ENCODE measurements around the gene NHSL1. TPM values are rescaled to one million over a fixed set of nuclear protein-coding genes. Genes with fewer than 3 reads are reported as not detected.

NHSL1 gene
- total RNA-seq, 2 experiments from 2014 or later: 0.06 to 0.08 TPM

DNA sequence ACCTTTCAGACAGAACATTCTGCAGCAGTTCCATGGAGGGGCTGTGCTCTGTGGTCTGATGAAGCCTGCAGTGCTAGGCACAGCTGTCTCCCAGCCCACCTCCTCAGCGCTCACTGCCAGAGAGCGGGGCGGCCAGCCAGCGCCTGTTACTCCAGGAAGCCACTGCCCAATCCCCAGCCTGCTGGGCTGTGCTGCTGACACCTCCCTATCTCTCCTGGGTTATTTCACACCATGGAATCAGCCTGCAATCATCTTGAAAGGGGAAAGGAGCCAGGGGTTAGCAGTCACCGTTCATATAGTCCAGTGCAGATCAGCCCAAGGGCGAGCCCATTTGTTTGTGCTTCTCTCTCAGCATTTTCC lies 46.3 kb upstream of the NHSL1 start:
- H3K36me3 Mint-ChIP-seq (ENCODE audit: low read depth): no peaks in the 10 kb centered on the region
- Histone ChIP-seq H3K4me1 (ENCODE audit: insufficient read depth, low read length) (no peaks in the 10 kb centered on the region), H3K4me3 (ENCODE audit: low read length) (no peak overlapping the region), H3K9me3 (ENCODE audit: control insufficient read depth in 1 of 2, insufficient read depth in 1 of 2, low read length in 2 of 2) (no peaks in the 10 kb centered on the region), H3K27ac (ENCODE audit: low read depth in 1 of 2, low read length in 2 of 2) (no peak overlapping the region), H3K27me3 (ENCODE audit: control insufficient read depth in 1 of 2, insufficient read depth in 2 of 2, low read length in 2 of 2) (peaks cover 0 to 4% of the 10 kb centered on the region in 2 experiments), H3K36me3 (ENCODE audit: insufficient read depth, low read length) (no peaks in the 10 kb centered on the region)
- no peak overlapping the region for H3K27ac Mint-ChIP-seq
- DNase-seq: no peak
- TF ChIP-seq, protein P1, sequence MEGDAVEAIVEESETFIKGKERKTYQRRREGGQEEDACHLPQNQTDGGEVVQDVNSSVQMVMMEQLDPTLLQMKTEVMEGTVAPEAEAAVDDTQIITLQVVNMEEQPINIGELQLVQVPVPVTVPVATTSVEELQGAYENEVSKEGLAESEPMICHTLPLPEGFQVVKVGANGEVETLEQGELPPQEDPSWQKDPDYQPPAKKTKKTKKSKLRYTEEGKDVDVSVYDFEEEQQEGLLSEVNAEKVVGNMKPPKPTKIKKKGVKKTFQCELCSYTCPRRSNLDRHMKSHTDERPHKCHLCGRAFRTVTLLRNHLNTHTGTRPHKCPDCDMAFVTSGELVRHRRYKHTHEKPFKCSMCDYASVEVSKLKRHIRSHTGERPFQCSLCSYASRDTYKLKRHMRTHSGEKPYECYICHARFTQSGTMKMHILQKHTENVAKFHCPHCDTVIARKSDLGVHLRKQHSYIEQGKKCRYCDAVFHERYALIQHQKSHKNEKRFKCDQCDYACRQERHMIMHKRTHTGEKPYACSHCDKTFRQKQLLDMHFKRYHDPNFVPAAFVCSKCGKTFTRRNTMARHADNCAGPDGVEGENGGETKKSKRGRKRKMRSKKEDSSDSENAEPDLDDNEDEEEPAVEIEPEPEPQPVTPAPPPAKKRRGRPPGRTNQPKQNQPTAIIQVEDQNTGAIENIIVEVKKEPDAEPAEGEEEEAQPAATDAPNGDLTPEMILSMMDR (IDR thresholded peaks at IDR 0.05): no peak
- no peak for ATAC-seq (ENCODE audit: poor library complexity)
- CTCF ChIA-PET: no interaction called here
- H3K4me1 Mint-ChIP-seq (ENCODE audit: low read depth): no peaks in the 10 kb centered on the region
- POLR2A ChIA-PET: no interaction called here
- intact Hi-C loops (cut with DNase I, micrococcal nuclease): no loop called here
- H3K9me3 Mint-ChIP-seq: no peaks in the 10 kb centered on the region
- peaks cover 17% of the 10 kb centered on the region for H3K27me3 Mint-ChIP-seq
- no peak overlapping the region for H3K4me3 Mint-ChIP-seq

DNA sequence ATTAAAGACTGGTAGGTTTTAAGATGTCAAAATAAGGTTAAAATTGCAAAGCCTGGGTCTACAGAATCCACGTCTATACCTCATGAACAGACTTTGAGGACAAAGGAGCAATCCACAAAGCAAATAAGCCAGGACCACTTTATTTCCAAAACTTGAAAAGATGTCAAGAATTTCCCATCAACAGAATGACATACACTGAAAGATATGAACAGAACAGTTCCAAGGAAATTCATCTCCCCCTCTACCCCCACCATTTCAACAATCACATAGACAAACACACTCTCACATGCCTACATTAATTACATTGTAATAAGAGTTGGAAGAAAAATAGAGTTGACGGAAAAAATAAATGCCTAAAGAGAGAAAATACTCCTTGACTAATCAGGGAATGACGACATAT lies 45.2 kb upstream of the NHSL1 start:
- no peak overlapping the region for H3K27ac ChIP-seq (ENCODE audit: low read depth in 1 of 2, low read length in 2 of 2)
- CTCF ChIA-PET: no interaction called here
- H3K4me1 Mint-ChIP-seq (ENCODE audit: low read depth): no peaks in the 10 kb centered on the region
- no peaks in the 10 kb centered on the region for H3K4me1 ChIP-seq (ENCODE audit: insufficient read depth, low read length)
- H3K4me3 ChIP-seq (ENCODE audit: low read length): no peak overlapping the region
- H3K9me3 ChIP-seq (ENCODE audit: control insufficient read depth in 1 of 2, insufficient read depth in 1 of 2, low read length in 2 of 2): no peaks in the 10 kb centered on the region
- TF ChIP-seq, protein P1 (IDR thresholded peaks at IDR 0.05): no peak
- H3K36me3 ChIP-seq (ENCODE audit: insufficient read depth, low read length): no peaks in the 10 kb centered on the region
- ATAC-seq (ENCODE audit: poor library complexity): no peak
- no peak overlapping the region for H3K4me3 Mint-ChIP-seq
- no peaks in the 10 kb centered on the region for H3K36me3 Mint-ChIP-seq (ENCODE audit: low read depth)
- no peaks in the 10 kb centered on the region for H3K9me3 Mint-ChIP-seq
- no peak overlapping the region for H3K27ac Mint-ChIP-seq
- no peak for DNase-seq
- POLR2A ChIA-PET: no interaction called here
- H3K27me3 Mint-ChIP-seq: peaks cover 14% of the 10 kb centered on the region
- intact Hi-C loops (cut with DNase I, micrococcal nuclease): no loop called here
- peaks cover 0 to 4% of the 10 kb centered on the region in 2 experiments for H3K27me3 ChIP-seq (ENCODE audit: control insufficient read depth in 1 of 2, insufficient read depth in 2 of 2, low read length in 2 of 2)

DNA sequence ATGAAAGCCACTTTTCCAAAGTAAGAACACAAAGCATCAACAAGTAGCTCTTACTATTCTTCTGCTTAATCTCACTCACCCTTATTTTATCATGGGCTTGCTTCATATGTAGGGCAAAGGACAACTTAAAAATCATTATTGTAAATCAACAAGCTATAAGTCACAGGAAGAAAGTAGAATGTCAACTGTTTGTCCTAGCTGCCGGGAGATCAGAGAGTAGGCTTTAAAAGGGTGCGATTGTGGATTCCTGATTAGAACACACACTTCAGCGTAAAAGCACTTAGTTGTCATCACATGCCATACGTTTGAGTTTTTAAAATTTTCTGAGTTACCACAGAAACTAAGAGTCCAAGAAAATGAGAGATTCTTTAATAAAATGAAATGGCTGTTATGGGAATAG lies 44.4 kb upstream of the NHSL1 start:
- Histone ChIP-seq H3K27me3 (ENCODE audit: control insufficient read depth in 1 of 2, insufficient read depth in 2 of 2, low read length in 2 of 2) (peaks cover 0 to 4% of the 10 kb centered on the region in 2 experiments), H3K4me3 (ENCODE audit: low read length) (no peak overlapping the region), H3K36me3 (ENCODE audit: insufficient read depth, low read length) (no peaks in the 10 kb centered on the region), H3K27ac (ENCODE audit: low read depth in 1 of 2, low read length in 2 of 2) (no peak overlapping the region), H3K9me3 (ENCODE audit: control insufficient read depth in 1 of 2, insufficient read depth in 1 of 2, low read length in 2 of 2) (no peaks in the 10 kb centered on the region), H3K4me1 (ENCODE audit: insufficient read depth, low read length) (no peaks in the 10 kb centered on the region)
- Mint-ChIP-seq H3K27ac (no peak overlapping the region), H3K4me3 (no peak overlapping the region), H3K4me1 (ENCODE audit: low read depth) (no peaks in the 10 kb centered on the region), H3K27me3 (peaks cover 14% of the 10 kb centered on the region), H3K36me3 (ENCODE audit: low read depth) (no peaks in the 10 kb centered on the region), H3K9me3 (no peaks in the 10 kb centered on the region)
- ATAC-seq (ENCODE audit: poor library complexity) (no peak), DNase-seq (no peak)
- CTCF ChIA-PET: no interaction called here
- TF ChIP-seq, protein P1 (IDR thresholded peaks at IDR 0.05): no peak
- POLR2A ChIA-PET: no interaction called here
- intact Hi-C loops (cut with DNase I, micrococcal nuclease): no loop called here
